ENCODE results near the gene USPL1.

The USPL1 gene

GRCh38 chr13:30664689-30665275 lies 47.1 kb downstream of the USPL1 start:
- DNase-seq: no peak

- DNase-seq: no peak
These were observed 47.9 kb downstream of the USPL1 start for GRCh38 chr13:30665638-30666037.

GRCh38 chr13:30666113-30666512 lies 48.4 kb downstream of the USPL1 start:
- no peak for DNase-seq

GRCh38 chr13:30667014-30667413 lies 49.3 kb downstream of the USPL1 start:
- no peak for DNase-seq

- no peak for DNase-seq
These were observed 50.6 kb downstream of the USPL1 start for GRCh38 chr13:30668312-30668711.

- no peak for DNase-seq
These were observed 53.6 kb downstream of the USPL1 start for GRCh38 chr13:30671271-30671815.

GRCh38 chr13:30673669-30674521 lies 56.2 kb downstream of the USPL1 start:
- DNase-seq: peak; percentile 99

- no peak for DNase-seq
These were observed 58.0 kb downstream of the USPL1 start for GRCh38 chr13:30675717-30676116.

- no peak for DNase-seq
These were observed 59.0 kb downstream of the USPL1 start for GRCh38 chr13:30676672-30677071.

GRCh38 chr13:30679483-30680330 lies 62.0 kb downstream of the USPL1 start:
- DNase-seq: peak; percentile 65

- DNase-seq: no peak
These were observed 64.1 kb downstream of the USPL1 start for GRCh38 chr13:30681843-30682242.

- no peak for DNase-seq
These were observed 67.7 kb downstream of the USPL1 start for GRCh38 chr13:30685320-30685859.

- no peak for DNase-seq
These were observed 68.3 kb downstream of the USPL1 start for GRCh38 chr13:30685987-30686386.

- no peak for DNase-seq
These were observed 69.9 kb downstream of the USPL1 start for GRCh38 chr13:30687601-30688000.

GRCh38 chr13:30689752-30690151 lies 72.0 kb downstream of the USPL1 start:
- no peak for DNase-seq

- no peak for DNase-seq
These were observed 72.8 kb downstream of the USPL1 start for GRCh38 chr13:30690282-30691188.

GRCh38 chr13:30692113-30692512 lies 74.4 kb downstream of the USPL1 start:
- no peak for DNase-seq

- no peak for DNase-seq
These were observed 78.8 kb downstream of the USPL1 start for GRCh38 chr13:30696278-30697176.

GRCh38 chr13:30697177-30697953 lies 79.6 kb downstream of the USPL1 start:
- no peak for DNase-seq

- no peak for DNase-seq
These were observed 80.3 kb downstream of the USPL1 start for GRCh38 chr13:30697996-30698401.
